ENCODE data around the gene PRRC2B.
"Not testable (repeated sequence)": the region's sequence is repeated elsewhere in the genome, so short reads cannot be mapped to it uniquely, and the experiment has no call there.

Gene PRRC2B

DNA sequence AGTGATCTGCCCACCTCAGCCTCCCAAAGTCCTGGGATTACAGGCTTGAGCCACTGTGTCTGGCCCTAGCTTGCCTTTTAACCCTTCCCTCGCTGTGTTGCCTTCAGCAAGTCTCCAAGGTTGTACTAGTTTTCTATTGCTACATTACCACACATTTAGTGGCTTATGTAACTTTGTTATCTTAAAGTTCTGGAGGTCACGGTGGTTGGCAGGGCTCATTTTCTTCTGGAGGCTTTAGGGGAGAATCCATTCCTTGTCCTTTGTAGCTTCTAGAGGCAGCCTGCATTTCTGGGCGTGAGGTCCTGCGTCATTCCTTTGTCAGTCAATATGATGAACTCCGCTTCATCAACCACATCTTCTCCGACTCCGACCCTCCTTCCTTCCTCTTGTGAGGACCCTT lies 2.9 kb upstream of the PRRC2B start:
- DNase-seq = no peak

- no peak for DNase-seq
Measured at GRCh38 chr9:131391504-131391903, 2.4 kb upstream of the PRRC2B start.

GRCh38 chr9:131394464-131395156 lies 724 bp downstream of the PRRC2B start:
- DNase-seq = peak; percentile 30

DNA sequence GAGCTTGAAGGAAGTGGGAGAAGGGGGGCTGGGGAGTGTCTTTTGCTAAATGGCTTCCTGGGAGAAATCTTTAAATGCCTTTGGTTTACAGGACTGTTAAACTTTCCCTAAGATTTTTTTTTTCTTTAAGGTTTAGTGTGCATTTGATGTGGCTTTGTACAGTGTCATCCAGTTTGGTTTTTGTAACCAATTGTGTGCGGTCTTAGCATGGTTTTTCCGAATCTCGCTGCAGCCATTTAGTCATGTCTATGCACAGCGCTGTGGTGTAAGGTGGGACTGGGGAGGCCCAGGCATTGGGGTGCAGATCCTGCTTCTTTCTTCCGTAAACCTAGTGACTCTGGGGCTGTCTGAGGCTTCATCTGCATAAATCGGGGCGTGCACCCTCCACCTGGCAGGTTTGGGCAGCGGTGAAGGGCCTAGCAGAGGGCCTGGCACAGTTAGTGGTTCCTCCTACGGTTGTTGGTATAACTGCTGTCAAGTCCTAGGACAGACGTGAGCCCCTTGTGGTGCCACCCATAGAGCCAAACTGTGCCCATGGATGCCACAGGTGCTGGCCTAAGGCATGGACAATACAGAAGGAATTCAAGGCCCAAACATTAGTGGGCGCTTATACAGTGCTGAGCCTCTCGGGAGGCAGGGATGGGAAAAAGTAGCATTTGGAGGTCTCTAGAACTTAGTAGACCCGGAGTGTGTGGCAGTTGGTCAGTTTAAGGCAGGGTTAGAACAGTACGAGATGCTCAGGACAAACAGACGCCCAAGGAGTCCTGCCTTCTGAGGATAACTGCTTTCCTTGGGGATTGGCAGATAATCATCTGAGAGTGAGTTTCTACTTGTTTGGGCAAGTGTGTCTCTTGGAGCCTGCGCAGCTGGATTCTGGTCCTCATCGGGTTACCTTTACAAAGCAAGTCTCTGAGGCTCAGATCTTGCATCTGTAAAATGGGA lies 1.5 kb downstream of the PRRC2B start:
- DNase-seq = peak; percentile 54

GRCh38 chr9:131396099-131396479 lies 2.2 kb downstream of the PRRC2B start:
- not testable (repeated sequence) for DNase-seq

- DNase-seq = no peak
Measured at GRCh38 chr9:131396626-131397025, 2.7 kb downstream of the PRRC2B start.

DNA sequence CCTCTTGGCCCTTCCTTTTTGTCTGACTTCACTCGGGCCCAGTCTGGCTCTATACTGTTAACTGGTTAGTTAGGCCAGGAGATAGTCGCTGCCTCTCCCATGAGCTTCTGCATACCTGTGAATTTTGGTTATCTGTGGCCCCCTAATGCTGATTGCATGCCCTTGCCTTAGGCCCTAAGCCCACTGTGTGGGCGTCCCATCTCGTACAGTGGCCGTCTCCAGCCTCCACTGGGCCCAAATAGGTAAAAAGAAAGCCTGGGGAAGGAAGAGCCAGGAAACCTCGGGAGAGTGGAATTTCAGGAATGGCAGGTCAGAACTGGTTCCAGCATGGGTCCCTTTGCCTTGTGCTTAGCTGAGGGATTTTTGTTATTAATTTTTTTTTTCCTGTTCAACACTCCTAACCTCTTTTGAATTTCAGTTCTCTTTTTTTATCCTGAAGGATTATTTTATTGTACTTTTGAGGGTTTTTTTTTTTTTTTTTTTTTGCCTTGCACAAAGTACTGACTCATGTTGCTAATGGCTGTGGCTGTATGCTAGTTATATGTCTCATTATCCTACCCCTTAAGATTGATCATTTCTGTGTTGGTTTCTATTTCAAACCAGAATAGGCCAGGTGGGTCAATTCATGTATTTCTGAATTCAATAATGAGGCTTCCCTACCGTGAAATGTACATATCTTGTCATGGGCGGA lies 3.4 kb downstream of the PRRC2B start:
- no peak for DNase-seq

GRCh38 chr9:131398204-131398603 lies 4.3 kb downstream of the PRRC2B start:
- no peak for DNase-seq

GRCh38 chr9:131399972-131400371 lies 6.1 kb downstream of the PRRC2B start:
- no peak for DNase-seq

GRCh38 chr9:131400627-131401026 lies 6.7 kb downstream of the PRRC2B start:
- DNase-seq = no peak

GRCh38 chr9:131402073-131402472 lies 8.2 kb downstream of the PRRC2B start:
- no peak for DNase-seq

DNA sequence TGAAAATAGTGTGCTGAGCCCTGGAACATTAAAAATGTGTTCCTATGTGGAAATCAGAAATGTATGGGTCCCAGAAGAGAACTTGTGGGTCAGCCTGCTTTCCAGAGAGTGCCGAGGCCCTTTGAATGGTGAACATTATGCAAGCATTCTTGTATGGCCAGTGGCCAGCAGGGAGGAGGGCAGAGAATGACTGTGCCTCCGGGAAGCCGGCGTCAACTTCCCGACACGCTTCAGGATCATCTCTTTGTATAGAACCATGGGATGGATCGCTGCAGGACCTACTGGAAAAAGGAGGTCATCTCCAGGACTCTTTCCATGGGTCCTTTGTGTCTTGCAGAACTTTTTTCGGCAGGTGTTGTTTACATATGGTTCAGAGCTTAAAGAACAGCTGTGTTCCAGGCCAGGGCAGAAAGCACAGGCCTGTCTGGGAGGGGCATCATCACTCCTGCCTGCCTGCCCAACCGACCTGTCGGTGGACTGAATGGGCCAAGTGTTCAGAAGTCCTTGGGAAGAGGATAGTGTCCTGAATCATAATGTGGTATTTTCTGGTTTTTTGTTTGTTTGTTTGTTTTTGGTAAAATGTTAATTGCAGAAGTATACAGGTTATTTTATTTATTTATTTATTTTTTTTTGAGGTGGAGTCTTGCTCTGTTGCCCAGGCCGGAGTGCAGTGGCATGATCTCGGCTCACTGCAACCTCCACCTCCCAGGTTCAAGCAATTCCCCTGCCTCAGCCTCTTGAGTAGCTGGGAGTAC lies 9.0 kb downstream of the PRRC2B start:
- no peak for DNase-seq

GRCh38 chr9:131403493-131403773 lies 9.5 kb downstream of the PRRC2B start:
- no peak for DNase-seq

DNA sequence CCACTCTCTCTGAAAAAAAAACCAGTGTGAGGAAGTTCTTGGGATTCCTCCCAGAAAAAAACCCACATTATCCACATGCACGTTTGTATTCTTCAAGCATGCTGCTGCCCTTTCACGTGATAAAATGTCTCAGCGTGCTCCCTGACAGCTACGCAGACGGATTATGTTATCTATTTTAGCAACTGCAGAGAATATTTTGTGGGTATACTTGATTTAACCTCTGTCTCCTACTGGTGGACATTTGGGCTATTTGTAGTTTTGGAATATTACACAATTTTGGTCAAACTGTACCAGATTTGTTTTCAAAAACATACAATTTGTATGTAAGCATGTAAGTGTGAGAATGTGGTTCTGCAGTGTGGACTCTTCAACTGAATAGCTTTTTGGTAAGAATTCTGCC lies 10.7 kb downstream of the PRRC2B start:
- no peak for DNase-seq

- no peak for DNase-seq
Measured at GRCh38 chr9:131404987-131405386, 11.1 kb downstream of the PRRC2B start.

DNA sequence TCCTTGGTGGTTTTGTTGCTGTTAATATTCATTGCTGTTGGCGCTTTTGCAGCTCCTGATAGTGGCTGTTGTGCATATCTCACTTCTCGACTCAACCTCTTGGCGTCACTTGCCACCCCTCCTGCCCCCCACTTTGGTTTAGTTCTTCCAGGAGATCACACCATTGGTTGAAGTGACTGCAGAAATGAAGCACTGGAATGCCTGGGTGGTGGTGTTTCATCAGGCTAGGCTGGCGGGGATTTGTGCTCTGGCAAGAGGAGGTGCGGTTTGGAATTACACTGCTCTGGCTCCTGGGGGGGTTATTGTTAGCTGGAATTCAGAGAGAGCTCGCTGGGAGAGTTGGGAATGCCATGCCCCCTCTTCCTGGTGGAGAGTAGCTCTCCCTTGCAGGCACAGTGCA lies 11.5 kb downstream of the PRRC2B start:
- no peak for DNase-seq

- DNase-seq = no peak
Measured at GRCh38 chr9:131405858-131406537, 12.1 kb downstream of the PRRC2B start.

DNA sequence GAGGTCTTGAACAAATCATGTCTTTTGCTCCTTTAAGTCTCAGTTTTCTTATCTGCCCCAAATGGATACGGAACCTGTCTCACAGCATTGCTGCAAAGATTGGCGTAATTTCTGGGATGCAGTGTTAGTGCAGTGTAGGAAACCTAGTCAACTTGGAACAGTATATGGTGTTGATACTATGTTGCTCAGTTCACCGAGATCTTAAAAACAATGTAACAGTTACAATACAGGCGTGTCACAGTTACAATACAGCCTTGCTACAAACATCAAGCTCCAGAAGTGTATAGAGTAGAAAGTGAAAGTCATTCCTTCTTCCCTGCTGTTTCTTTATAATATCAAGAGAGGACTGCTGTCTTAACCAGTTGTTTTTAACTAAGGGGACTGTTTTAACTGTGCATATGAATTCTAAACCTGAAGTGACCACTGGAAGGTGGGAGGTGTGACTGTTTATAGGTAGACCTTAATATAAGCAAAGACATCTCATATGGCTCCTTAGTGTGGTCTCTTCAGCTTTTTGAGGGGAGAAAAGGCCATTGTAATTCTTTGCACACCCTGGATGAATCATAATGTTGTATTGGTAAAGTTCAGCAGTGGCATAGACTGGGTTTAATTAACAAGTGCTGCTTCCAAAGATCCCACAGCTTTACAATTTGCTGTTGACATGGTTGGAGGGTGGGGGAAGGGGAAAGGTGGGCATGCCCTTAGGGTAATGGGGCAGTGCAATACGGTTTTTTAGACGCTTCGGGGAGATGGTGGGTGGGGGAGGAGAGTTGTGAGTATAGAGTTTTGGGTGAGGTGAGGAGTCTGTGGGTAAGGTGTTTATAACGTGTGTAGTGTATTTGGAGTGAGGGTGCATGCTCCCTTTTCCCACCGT lies 12.9 kb downstream of the PRRC2B start:
- DNase-seq = no peak

DNA sequence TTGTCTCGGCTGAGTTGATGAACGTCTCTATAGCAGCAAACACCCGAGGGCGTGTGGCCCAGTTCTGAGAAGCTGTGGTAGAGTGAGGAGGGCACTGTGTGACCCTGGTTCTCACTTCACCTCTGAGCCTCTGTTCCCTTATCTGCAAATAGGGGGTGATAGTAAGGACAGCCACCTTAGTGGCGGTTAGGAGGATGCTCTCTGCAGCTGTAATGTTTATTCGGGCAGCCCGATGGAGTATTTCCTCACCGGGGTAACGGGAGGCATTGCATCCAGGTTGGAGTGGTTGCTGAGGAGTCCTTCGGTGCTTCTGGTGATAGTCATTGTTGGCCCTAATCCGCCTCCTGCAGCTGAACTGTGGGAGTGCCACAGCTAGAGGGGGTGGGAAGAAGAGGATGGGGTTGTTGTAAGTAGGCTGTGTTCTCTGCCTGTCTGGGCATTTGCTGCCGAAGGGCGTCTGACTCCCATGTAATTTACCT lies 13.9 kb downstream of the PRRC2B start:
- no peak for DNase-seq

DNA sequence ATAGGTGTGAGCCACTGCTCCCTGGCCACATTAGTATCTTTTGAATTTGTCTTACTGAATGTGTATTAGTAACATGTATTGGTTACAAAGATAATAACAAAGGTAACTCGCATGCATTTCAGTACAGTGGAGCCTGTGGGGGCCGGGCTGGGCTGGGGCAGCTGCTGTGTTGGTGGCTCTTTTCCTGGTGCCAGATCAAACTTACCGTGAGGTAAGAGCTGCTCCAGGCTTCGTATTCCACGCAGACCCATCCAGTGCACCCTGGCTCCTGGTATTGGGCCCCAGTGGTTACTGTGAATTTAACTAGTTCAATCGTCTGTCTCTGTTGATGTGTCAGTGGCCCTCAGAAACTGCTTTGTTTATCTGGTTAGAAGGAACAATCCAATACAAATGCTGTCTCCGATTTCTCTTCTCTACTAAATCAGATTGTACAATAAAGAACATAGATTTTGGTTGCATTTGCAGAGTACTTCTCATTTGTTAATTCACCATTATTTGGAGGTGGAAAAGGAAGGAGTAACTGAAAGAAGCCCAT lies 15.6 kb downstream of the PRRC2B start:
- no peak for DNase-seq

DNA sequence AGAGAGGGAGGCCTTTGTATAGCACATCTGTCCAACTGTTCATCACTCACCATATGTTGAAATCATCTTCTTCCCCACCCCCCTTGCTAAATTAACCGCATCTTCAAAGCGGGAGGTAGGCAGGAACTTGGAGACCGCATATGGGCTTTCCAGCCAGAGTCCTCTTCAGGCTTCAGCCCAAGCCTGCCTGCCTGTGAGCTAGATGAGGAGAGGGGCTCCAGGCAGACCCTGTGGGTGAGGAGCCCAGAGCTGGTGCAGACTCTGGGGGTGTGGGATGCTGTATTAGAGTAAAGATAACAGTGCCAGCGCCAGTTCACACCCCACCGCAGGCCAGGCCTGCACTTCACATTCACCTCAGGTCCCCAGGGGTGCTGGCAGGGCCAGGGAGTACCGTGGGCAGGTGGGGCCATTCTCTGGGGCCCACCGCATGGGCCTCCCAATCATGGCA lies 16.2 kb downstream of the PRRC2B start:
- DNase-seq = no peak
